GM18909 (cell line): ENCODE results near the gene RYR1.
"Not testable (repeated sequence)": the region's sequence is repeated elsewhere in the genome, so short reads cannot be mapped to it uniquely, and the experiment has no call there.

ENCODE experiments used
- ATAC-seq: cut with Tn5 transposase; IDR thresholded peaks from one replicate; pipeline ENCODE4 v1.9.1; 2021; ENCODE audit warnings: mild to moderate bottlenecking; ENCODE audit not compliant: unreplicated experiment, poor library complexity

The RYR1 gene

GRCh38 chr19:38484747-38485146 lies 51.3 kb downstream of the RYR1 start:
- no peak for ATAC-seq

GRCh38 chr19:38485541-38486285 lies 52.2 kb downstream of the RYR1 start:
- no peak for ATAC-seq

- ATAC-seq = no peak
Measured at GRCh38 chr19:38486731-38487336, 53.3 kb downstream of the RYR1 start.

- ATAC-seq = no peak
Measured at GRCh38 chr19:38488096-38488495, 54.6 kb downstream of the RYR1 start.

GRCh38 chr19:38488776-38489481 lies 55.4 kb downstream of the RYR1 start:
- ATAC-seq = no peak

GRCh38 chr19:38490861-38491260 lies 57.4 kb downstream of the RYR1 start:
- ATAC-seq = no peak

- ATAC-seq = no peak
Measured at GRCh38 chr19:38492181-38492813, 58.8 kb downstream of the RYR1 start.

GRCh38 chr19:38494379-38494778 lies 60.9 kb downstream of the RYR1 start:
- no peak for ATAC-seq

GRCh38 chr19:38495375-38495774 lies 61.9 kb downstream of the RYR1 start:
- not testable (repeated sequence) for ATAC-seq

GRCh38 chr19:38496116-38496515 lies 62.6 kb downstream of the RYR1 start:
- ATAC-seq = no peak

GRCh38 chr19:38496603-38497487 lies 63.4 kb downstream of the RYR1 start:
- no peak for ATAC-seq

DNA sequence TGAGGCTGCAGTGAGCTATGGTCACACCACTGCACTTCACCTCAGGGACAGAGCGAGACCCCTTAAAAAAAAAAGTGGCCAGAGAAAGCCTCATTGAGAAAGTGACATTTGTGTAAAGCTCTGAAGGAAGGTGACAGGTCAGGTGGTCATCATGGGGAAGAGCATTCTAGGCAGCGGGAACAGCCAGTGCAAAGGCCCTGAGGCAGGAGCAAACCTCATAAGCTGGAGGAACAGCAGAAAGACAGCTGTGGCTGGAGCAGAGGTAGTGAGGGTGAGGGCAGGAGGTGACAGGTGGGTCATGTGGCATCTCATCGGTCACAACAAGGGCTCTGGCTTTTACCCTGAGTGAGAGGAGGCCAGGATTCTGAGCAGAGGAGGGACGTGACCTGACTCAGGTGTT lies 64.4 kb downstream of the RYR1 start:
- ATAC-seq = no peak

DNA sequence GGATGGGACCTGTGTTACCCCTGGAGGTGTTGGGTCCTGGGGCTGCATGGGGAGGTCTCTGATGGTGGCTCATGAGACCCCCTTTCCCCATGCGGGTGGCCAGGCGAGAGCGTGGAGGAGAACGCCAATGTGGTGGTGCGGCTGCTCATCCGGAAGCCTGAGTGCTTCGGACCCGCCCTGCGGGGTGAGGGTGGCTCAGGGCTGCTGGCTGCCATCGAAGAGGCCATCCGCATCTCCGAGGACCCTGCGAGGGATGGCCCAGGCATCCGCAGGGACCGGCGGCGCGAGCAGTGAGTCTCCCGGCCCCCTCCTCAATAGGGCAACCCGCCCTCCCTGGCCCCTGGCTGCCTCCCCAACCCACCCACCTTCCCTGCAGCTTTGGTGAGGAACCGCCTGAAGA lies 66.0 kb downstream of the RYR1 start:
- ATAC-seq = no peak

DNA sequence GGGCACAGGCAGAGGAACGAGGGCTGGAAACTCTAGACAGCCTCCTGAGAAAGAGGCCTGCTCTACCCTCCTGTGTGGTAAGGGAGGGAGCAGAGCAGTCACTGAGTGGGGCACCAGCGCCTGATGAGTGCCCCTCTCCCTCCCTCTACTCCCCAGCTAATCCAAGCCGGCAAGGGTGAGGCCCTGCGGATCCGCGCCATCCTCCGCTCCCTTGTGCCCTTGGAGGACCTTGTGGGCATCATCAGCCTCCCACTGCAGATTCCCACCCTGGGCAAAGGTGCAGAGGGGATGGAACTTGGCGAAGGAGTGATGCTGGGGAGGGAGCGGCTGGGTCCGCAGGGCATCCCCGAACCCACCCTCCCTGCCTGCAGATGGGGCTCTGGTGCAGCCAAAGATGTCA lies 67.0 kb downstream of the RYR1 start:
- no peak for ATAC-seq

DNA sequence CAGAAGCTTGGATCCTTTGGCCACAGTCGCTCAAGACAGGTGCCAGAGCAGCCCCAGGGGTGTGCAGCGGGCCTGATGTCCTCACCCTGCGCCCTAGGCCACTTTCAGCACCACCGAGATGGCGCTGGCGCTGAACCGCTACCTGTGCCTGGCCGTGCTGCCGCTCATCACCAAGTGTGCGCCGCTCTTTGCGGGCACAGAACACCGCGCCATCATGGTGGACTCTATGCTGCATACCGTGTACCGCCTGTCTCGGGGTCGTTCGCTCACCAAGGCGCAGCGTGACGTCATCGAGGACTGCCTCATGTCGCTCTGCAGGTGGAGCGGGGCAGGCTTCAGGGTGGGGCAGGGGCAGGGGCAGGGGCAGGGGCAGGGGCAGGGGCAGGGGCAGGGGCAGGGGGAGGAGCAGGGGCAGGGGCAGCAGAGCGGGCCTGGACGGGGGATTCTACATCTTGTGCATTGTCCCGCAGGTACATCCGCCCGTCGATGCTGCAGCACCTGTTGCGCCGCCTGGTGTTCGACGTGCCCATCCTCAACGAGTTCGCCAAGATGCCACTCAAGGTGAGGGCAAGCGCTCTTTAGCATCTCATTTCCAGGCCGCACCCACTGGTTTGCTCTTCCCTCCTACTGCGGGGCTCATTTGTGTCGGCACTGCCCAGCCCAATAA lies 69.1 kb downstream of the RYR1 start:
- no peak for ATAC-seq

- no peak for ATAC-seq
Measured at GRCh38 chr19:38503077-38503410, 69.6 kb downstream of the RYR1 start.

DNA sequence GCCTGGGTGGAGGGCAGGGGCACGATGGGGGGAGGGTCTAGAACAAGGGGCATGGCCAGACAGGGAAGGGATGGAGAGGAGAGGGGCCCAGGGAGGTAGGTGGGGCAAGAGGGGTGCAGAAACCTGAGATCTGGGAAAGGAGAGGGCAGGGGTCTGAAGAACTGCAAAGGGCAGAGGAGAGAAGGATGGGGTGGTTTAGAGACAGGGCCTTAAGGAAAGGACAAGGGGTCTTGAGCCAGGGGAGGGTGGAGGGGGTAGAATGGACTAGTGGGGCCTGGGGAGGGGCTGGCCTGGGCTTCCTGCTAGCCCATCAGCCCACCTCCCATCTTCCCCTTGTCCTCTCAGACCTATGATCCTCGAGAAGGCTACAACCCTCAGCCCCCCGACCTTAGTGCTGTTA lies 72.5 kb downstream of the RYR1 start:
- ATAC-seq = no peak

DNA sequence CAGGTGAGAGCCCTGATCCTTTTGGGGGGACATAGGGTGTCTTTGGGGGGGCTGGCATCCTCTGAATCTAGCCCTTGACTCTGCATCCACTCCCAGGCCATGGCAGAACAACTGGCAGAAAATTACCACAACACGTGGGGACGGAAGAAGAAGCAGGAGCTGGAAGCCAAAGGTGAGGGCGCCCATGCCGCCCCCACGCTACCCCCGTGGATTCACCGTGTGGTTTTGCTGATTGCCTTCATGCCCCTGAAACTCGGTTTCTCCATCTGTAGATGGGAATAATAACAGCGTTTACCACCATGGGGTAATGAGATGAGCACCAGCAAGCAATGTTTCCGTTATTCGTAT lies 72.9 kb downstream of the RYR1 start:
- no peak for ATAC-seq

GRCh38 chr19:38506723-38507550 lies 73.4 kb downstream of the RYR1 start:
- no peak for ATAC-seq
